K562 (cell line): ENCODE measurements around the gene NKAIN1. TPM values are rescaled to one million over a fixed set of nuclear protein-coding genes. Genes with fewer than 3 reads are reported as not detected.

Experiments used
- ATAC-seq: fragments of 200-7000 bp; cut with Tn5 transposase; 3 replicates; pipeline ENCODE4 v1.9.1; 2020; ENCODE audit warnings: moderate library complexity
- BruUV-seq: library from RNA; stranded (reverse); fragments of 400-500 nt; replicated peaks from 2 replicates; lab custom pipeline; 2021; lab: Mats Ljungman, UMichigan
- CTCF ChIA-PET: fragments of 300-600 bp; formaldehyde crosslinking; extraction: SDS; loops from one replicate; lab custom pipeline; 2021; ENCODE audit warnings: low intra/inter-chr PET ratio; lab: Yijun Ruan, JAX
- POLR2A ChIA-PET: fragments of 300-600, 350-650 bp; sonication (Branson Sonifier 250); formaldehyde crosslinking; extraction: SDS; loops from one replicate; lab custom pipeline; 2021; ENCODE audit warnings: antibody characterized with exemption, inconsistent platforms; lab: Yijun Ruan, JAX
- DNase-seq, 4 experiments: peaks; one replicate each; pipeline versions ENCODE4 v3.0.0 to v3.0.0-alpha.2; 2011 to 2018; ENCODE audit warnings: low spot score in 3 of 4, mixed read lengths in 3 of 4; ENCODE audit errors: extremely low read depth in 1 of 4
- FAIRE-seq: peaks from 2 replicates; lab custom pipeline; 2011; peaks lifted over from hg19 to GRCh38; lab: Jason Lieb, UNC
- H2AFZ ChIP-seq: 2 replicates; pipeline ENCODE4 v1.6.0; 2011; ENCODE audit warnings: low read depth, low read length, control low read depth, inconsistent platforms
- H3K27ac ChIP-seq: fragments of 200-600 bp; 3 replicates; pipeline ENCODE4 v1.8.0; 2011; ENCODE audit warnings: low read depth, mild to moderate bottlenecking, control low read depth, inconsistent platforms, low read length, moderate library complexity, mixed read lengths; ENCODE audit errors: extremely low read depth
- H3K27me3 ChIP-seq, 2 experiments: fragments of 300-600 bp in 1 of 2; 2 replicates in 1 of 2; 3 replicates in 1 of 2; pipeline versions ENCODE4 v1.6.0 to v1.8.0; 2011; ENCODE audit warnings: inconsistent platforms in 2 of 2, low read length in 2 of 2, mild to moderate bottlenecking in 1 of 2, mixed read lengths in 1 of 2, moderate library complexity in 1 of 2; ENCODE audit not compliant: control insufficient read depth in 2 of 2, insufficient read depth in 2 of 2
- H3K36me3 ChIP-seq: fragments of 300-600 bp; 3 replicates; pipeline ENCODE4 v1.8.0; 2011; ENCODE audit warnings: mild to moderate bottlenecking, low read length, inconsistent platforms; ENCODE audit not compliant: control insufficient read depth, insufficient read depth
- H3K4me1 ChIP-seq, 2 experiments: fragments of 200-600 bp in 1 of 2; replicated peaks in 1 of 2; 2 replicates in 1 of 2; 3 replicates in 1 of 2; pipeline versions ENCODE4 v1.5.1 to v1.8.0; 2011; ENCODE audit warnings: inconsistent platforms in 2 of 2, low read length in 2 of 2, mild to moderate bottlenecking in 1 of 2, mixed read lengths in 1 of 2, moderate library complexity in 1 of 2; ENCODE audit not compliant: control insufficient read depth in 2 of 2, insufficient read depth in 2 of 2
- H3K4me2 ChIP-seq: 2 replicates; pipeline ENCODE4 v1.6.1; 2011; ENCODE audit warnings: low read length, control low read depth, inconsistent platforms, mixed read lengths; ENCODE audit not compliant: insufficient read depth
- H3K4me3 ChIP-seq: fragments of 200-600 bp; sonication (generic), shearing (Covaris generic); 2 replicates; pipeline ENCODE4 v1.5.1; 2016; ENCODE audit warnings: control low read depth, inconsistent platforms
- H3K79me2 ChIP-seq: fragments of 200-600 bp; 3 replicates; pipeline ENCODE4 v1.8.0; 2011; ENCODE audit warnings: low read length, inconsistent platforms; ENCODE audit not compliant: control insufficient read depth, insufficient read depth
- H3K9ac ChIP-seq, 2 experiments: 2 replicates each; pipeline versions ENCODE4 v1.6.0 to v1.6.1; 2011; ENCODE audit warnings: low read depth in 2 of 2, low read length in 2 of 2, control low read depth in 1 of 2, inconsistent platforms in 1 of 2, mild to moderate bottlenecking in 1 of 2, mixed read lengths in 1 of 2; ENCODE audit not compliant: insufficient read depth in 1 of 2
- H3K9me1 ChIP-seq: one replicate; pipeline ENCODE4 v1.6.0; 2011; ENCODE audit warnings: inconsistent platforms, mild to moderate bottlenecking, low read length, moderate library complexity; ENCODE audit not compliant: control insufficient read depth, insufficient read depth
- H3K9me3 ChIP-seq: replicated peaks from 2 replicates; pipeline ENCODE4 v1.5.1; 2011; ENCODE audit warnings: low read depth, low read length, inconsistent platforms; ENCODE audit not compliant: control insufficient read depth, insufficient read depth
- H4K20me1 ChIP-seq: replicated peaks from 2 replicates; pipeline ENCODE4 v1.6.1; 2011; ENCODE audit warnings: low read length, inconsistent platforms, mixed read lengths; ENCODE audit not compliant: control insufficient read depth, insufficient read depth
- CHCHD3 ChIP-seq: fragments of 250-450 bp; sonication (Bioruptor Pico); IDR thresholded peaks from 2 replicates; pipeline ENCODE4 v2.1.2; 2022; ENCODE audit warnings: mild to moderate bottlenecking
- MCM5 ChIP-seq: fragments of 450-650 bp; IDR thresholded peaks from 2 replicates; pipeline ENCODE4 v1.6.1; 2016; ENCODE audit warnings: low read depth
- PHF8 ChIP-seq: fragments of 200-600 bp; sonication (generic); IDR thresholded peaks from 2 replicates; pipeline ENCODE4 v1.6.1; 2012; ENCODE audit warnings: mixed run types, mild to moderate bottlenecking, inconsistent platforms, low read length, moderate library complexity, borderline replicate concordance
- ZEB2 ChIP-seq: fragments of 450-650 bp; IDR thresholded peaks from 2 replicates; pipeline ENCODE4 v1.6.1; 2016
- ZNF121 ChIP-seq: sonication (generic); formaldehyde crosslinking; conservative IDR thresholded peaks from 2 replicates; pipeline ENCODE4 v1.8.0; 2022; ENCODE audit warnings: missing genetic modification reagents
- WGBS: fragments of 100-300 bp; shearing (Covaris generic); methylation state at CpG from one replicate; pipeline ENCODE4 v1.1.6; 2016; ENCODE audit warnings: low coverage, mixed read lengths; ENCODE audit not compliant: insufficient coverage; ENCODE audit errors: missing lambda C conversion rate; 5-methylcytosine and 5-hydroxymethylcytosine counted together
- in situ Hi-C: fragments of 300-500 bp; cut with MboI; formaldehyde crosslinking; loops from 4 replicates; pipeline ENCODE4 v1.15.0; 2018; ENCODE audit warnings: inconsistent platforms, mixed read lengths
- intact Hi-C: fragments of 100-400 bp; cut with micrococcal nuclease; formaldehyde crosslinking; loops from 2 replicates; pipeline ENCODE4 v1.14.2; 2022
- polyA plus RNA-seq, 8 experiments: library from polyadenylated mRNA; depleted of rRNA in 4 of 8; stranded (reverse) in 5 of 8; unstranded in 3 of 8; fragments of >200 nt; fragmentation: Nextera tagmentation in 2 of 8; fragmentation: Illumina TruSeq in 1 of 8; extraction: Ambion mirVana in 2 of 8; extraction: Trizol in 1 of 8; gene quantifications; 2 replicates each; pipeline versions ENCODE4 v1.2.1 to v1.2.3, GENCODE V29; 2011 to 2014; ENCODE audit warnings: inconsistent platforms in 1 of 8, missing spikeins in 1 of 8
- total RNA-seq, 7 experiments: library from RNA; depleted of rRNA in 6 of 7; stranded (reverse); fragments of >200 nt in 6 of 7; fragmentation: Illumina TruSeq in 2 of 7; extraction: Trizol in 2 of 7; gene quantifications; 2 replicates each; pipeline versions ENCODE4 v1.2.1 to v1.2.3, GENCODE V29; 2011 to 2021; ENCODE audit warnings: low replicate concordance in 1 of 7
- TF ChIP-seq, protein P1 (sequence below): fragments of 250-450 bp; sonication (Bioruptor Pico); IDR thresholded peaks from 2 replicates; pipeline ENCODE4 v1.5.0; 2021; ENCODE audit warnings: mild to moderate bottlenecking, borderline replicate concordance

NKAIN1 gene
- total and polyA plus RNA-seq, 9 of the 15 experiments (the other 6 are each of a cell fraction or from before 2014, with no cell fraction given) = 0.03 to 0.22 (median 0.04) TPM; not detected in 3

- TF ChIP-seq, protein P1, sequence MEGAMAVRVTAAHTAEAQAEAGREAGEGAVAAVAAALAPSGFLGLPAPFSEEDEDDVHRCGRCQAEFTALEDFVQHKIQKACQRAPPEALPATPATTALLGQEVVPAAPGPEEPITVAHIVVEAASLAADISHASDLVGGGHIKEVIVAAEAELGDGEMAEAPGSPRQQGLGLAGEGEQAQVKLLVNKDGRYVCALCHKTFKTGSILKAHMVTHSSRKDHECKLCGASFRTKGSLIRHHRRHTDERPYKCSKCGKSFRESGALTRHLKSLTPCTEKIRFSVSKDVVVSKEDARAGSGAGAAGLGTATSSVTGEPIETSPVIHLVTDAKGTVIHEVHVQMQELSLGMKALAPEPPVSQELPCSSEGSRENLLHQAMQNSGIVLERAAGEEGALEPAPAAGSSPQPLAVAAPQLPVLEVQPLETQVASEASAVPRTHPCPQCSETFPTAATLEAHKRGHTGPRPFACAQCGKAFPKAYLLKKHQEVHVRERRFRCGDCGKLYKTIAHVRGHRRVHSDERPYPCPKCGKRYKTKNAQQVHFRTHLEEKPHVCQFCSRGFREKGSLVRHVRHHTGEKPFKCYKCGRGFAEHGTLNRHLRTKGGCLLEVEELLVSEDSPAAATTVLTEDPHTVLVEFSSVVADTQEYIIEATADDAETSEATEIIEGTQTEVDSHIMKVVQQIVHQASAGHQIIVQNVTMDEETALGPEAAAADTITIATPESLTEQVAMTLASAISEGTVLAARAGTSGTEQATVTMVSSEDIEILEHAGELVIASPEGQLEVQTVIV = no peak
These were observed 26.9 kb upstream of the NKAIN1 start (continued) for GRCh38 chr1:31266547-31266946.

DNA sequence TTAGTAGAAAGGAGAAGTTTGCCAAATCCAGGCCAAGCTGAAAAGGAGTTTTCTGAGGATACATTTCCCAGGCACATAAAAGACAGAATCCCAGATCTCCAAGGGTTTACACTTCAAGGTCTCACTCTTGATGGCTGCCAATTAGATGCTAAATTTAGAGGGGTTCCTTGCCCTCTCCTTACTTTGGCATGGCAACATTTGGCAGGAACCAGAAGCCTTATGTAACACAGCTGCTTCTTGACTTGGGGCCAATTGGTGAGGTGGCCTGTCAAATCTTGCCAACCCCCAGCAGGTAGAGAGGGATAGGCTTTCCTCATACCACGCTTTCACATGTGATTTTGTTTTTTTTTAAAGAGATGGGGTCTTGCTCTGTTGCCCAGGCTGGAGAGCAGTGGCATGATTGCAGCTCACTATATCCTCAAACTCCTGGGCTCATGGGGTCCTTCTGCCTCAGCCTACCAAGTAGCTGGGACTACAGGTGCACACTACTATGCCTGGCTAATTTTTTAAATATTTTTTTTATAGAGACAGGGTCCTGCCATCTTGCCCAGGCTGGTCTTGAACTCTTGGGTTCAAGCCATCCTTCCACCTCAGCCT, 25.2 kb upstream of the NKAIN1 start:
- no peak for DNase-seq
- in situ Hi-C loops (no loop called here), intact Hi-C loops (no loop called here)
- Histone ChIP-seq H3K79me2 (no peaks in the 10 kb centered on the region), H2AFZ (no peak overlapping the region), H3K4me2 (no peak overlapping the region), H3K9ac (no peak overlapping the region), H3K27ac (no peak overlapping the region), H3K27me3 (no peaks in the 10 kb centered on the region), H3K36me3 (peaks cover 93% of the 10 kb centered on the region), H4K20me1 (0 out of 2 replicates have a peak, but pooled peaks cover under 1% of the 10 kb centered on the region), H3K9me1 (no peaks in the 10 kb centered on the region), H3K4me3 (no peak overlapping the region), H3K9me3 (no peaks in the 10 kb centered on the region), H3K4me1 (no peaks in the 10 kb centered on the region)
- no TSS peak for BruUV-seq
- no peak for FAIRE-seq
- ChIA-PET CTCF (no interaction called here), POLR2A (interaction anchor here (0.7 to 2.6 kb wide), 6 partner anchors 10 to 51 kb away, joined by 3 to 6 read pairs (median 3); partner anchors contain the start of genes SNRNP40 and ZCCHC17)
- ATAC-seq = no peak
- 100% methylated on average over 1 of the region's 1 CpG for WGBS
- no peak for TF ChIP-seq MCM5
- peak; percentile 48; the same call in 1 of the 2 replicates for TF ChIP-seq ZNF121 (CRISPR knock-in tag)
- TF ChIP-seq CHCHD3 = no peak
- no peak for TF ChIP-seq PHF8
- no peak for TF ChIP-seq ZEB2
